Transverse colon (tissue), 4 donors: ENCODE results near the gene DCAF15. TPM values are rescaled to one million over a fixed set of nuclear protein-coding genes. Genes with fewer than 3 reads are reported as not detected.

Source experiments
- DNase-seq: peaks from one replicate; pipeline ENCODE4 v3.0.0-alpha.2; 2019
- H3K27ac ChIP-seq, 4 donors: fragments of 200-600 bp; sonication (generic); 2 replicates each; pipeline ENCODE4 v1.5.1; 2016 to 2018; ENCODE audit warnings: inconsistent platforms in 4 of 4
- H3K27me3 ChIP-seq: fragments of 200-600 bp; sonication (generic); 2 replicates; pipeline ENCODE4 v1.5.1; 2017; ENCODE audit warnings: inconsistent platforms
- H3K36me3 ChIP-seq, 4 donors: fragments of 200-600 bp; sonication (generic); 2 replicates each; pipeline ENCODE4 v1.5.1; 2017 to 2019; ENCODE audit warnings: inconsistent platforms in 4 of 4
- H3K4me1 ChIP-seq, 4 donors: fragments of 200-600 bp; sonication (generic); 2 replicates each; pipeline ENCODE4 v1.5.1; 2017 to 2020; ENCODE audit warnings: inconsistent platforms in 4 of 4
- H3K4me3 ChIP-seq, 4 donors: fragments of 200-600 bp; sonication (generic); 1 replicate in 1 of 4; 2 replicates in 3 of 4; pipeline versions ENCODE4 v1.5.1 to v1.6.1; 2017 to 2019; ENCODE audit warnings: inconsistent platforms in 4 of 4
- H3K9me3 ChIP-seq, 2 donors: fragments of 200-600 bp; sonication (generic); 2 replicates each; pipeline ENCODE4 v1.5.1; 2017 to 2019; ENCODE audit warnings: inconsistent platforms in 2 of 2
- CTCF ChIP-seq, 5 experiments: fragments of 200-600 bp in 3 of 5; fragments of 450-650 bp in 2 of 5; sonication (generic) in 3 of 5; IDR thresholded peaks; 1 replicate in 2 of 5; 2 replicates in 3 of 5; pipeline ENCODE4 v1.5.1; 2016 to 2017; ENCODE audit warnings: antibody characterized with exemption in 5 of 5, inconsistent platforms in 3 of 5, mild to moderate bottlenecking in 2 of 5, moderate library complexity in 1 of 5
- EP300 ChIP-seq: sonication (generic); formaldehyde crosslinking; IDR thresholded peaks from one replicate; pipeline ENCODE4 v1.6.1; 2017; ENCODE audit warnings: antibody characterized with exemption, low read depth
- POLR2A ChIP-seq: fragments of 450-650 bp; IDR thresholded peaks from one replicate; pipeline ENCODE4 v1.6.1; 2016; ENCODE audit warnings: antibody characterized with exemption, mild to moderate bottlenecking, moderate library complexity
- POLR2AphosphoS5 ChIP-seq, 3 donors: sonication (generic); formaldehyde crosslinking; IDR thresholded peaks; one replicate each; pipeline ENCODE4 v1.6.1; 2016; ENCODE audit warnings: antibody characterized with exemption in 3 of 3
- WGBS, 2 donors: methylation state at CpG; one replicate each; pipeline ENCODE4 v1.1.5; 2018; ENCODE audit warnings: low coverage in 1 of 2; 5-methylcytosine and 5-hydroxymethylcytosine counted together
- in situ Hi-C, 4 donors: fragments of 200-750 bp; cut with MboI; loops; one replicate each; pipeline versions ENCODE4 v1.15.0 to v1.15.1; 2017; ENCODE audit warnings: low sequenced_read_pairs in 3 of 4, low pct_ligation_motif_present in 1 of 4, low pct_unique_long_range_greater_than_20kb in 1 of 4
- intact Hi-C: fragments of 100-400 bp; cut with DNase I; formaldehyde crosslinking; loops from one replicate; pipeline ENCODE4 v1.15.1; 2023; ENCODE audit warnings: low total_unique reads
- total RNA-seq, 4 donors: library from RNA; depleted of rRNA; stranded (reverse); fragments of >200 nt; gene quantifications; one replicate each; pipeline ENCODE4 v1.1.0, GENCODE V29; 2016

DCAF15 gene
- total RNA-seq, 4 donors from 2014 or later = 26.2 to 61.7 (median 35.8) TPM

- intact Hi-C loops = no loop called here
- 96% methylated on average over 3 of the region's 3 CpGs for WGBS, 2 donors
- Histone ChIP-seq H3K27ac (no peak overlapping the region), H3K27me3 (no peaks in the 10 kb centered on the region), H3K36me3 (no peaks in the 10 kb centered on the region), H3K4me3 (no peak overlapping the region), H3K9me3 (peaks cover 0 to 4% of the 10 kb centered on the region in 2 donors), H3K4me1 (peaks cover 7 to 28% (median 18%) of the 10 kb centered on the region in 4 donors)
- in situ Hi-C loops = no loop called here
- TF ChIP-seq POLR2AphosphoS5 (IDR thresholded peaks at IDR 0.05) (no peak), CTCF (IDR thresholded peaks at IDR 0.05) (no peak), EP300 (no peak), POLR2A (no peak)
- no peak for DNase-seq
These were observed 46.8 kb downstream of the DCAF15 start for GRCh38 chr19:13999085-13999484.

- no peak for DNase-seq
- Histone ChIP-seq H3K36me3 (no peaks in the 10 kb centered on the region), H3K4me3 (no peak overlapping the region), H3K9me3 (peaks cover 0 to 4% of the 10 kb centered on the region in 2 donors), H3K4me1 (peaks cover 4 to 35% (median 28%) of the 10 kb centered on the region in 4 donors), H3K27ac (no peak overlapping the region), H3K27me3 (no peaks in the 10 kb centered on the region)
- no peak for TF ChIP-seq POLR2A
- no peak for TF ChIP-seq POLR2AphosphoS5 (IDR thresholded peaks at IDR 0.05)
- TF ChIP-seq CTCF (IDR thresholded peaks at IDR 0.05) = no peak
- TF ChIP-seq EP300 = no peak
- intact Hi-C loops = no loop called here
- 86 to 88% methylated on average over 10 to 13 of the region's 13 CpGs for WGBS, 2 donors
- in situ Hi-C loops = no loop called here
These were observed 48.5 kb downstream of the DCAF15 start for GRCh38 chr19:14000691-14001375.

GRCh38 chr19:14002571-14003250 lies 50.4 kb downstream of the DCAF15 start:
- WGBS, 2 donors = 51 to 66% methylated on average over 8 to 12 of the region's 13 CpGs
- H3K36me3 ChIP-seq = no peaks in the 10 kb centered on the region
- intact Hi-C loops (no loop called here), in situ Hi-C loops (no loop called here)
- H3K27me3 ChIP-seq = no peaks in the 10 kb centered on the region
- TF ChIP-seq POLR2A = no peak
- no peak for TF ChIP-seq EP300
- no peak for TF ChIP-seq CTCF (IDR thresholded peaks at IDR 0.05)
- no peak for TF ChIP-seq POLR2AphosphoS5 (IDR thresholded peaks at IDR 0.05)
- peaks cover 4 to 34% (median 29%) of the 10 kb centered on the region in 4 donors for H3K4me1 ChIP-seq
- no peak for DNase-seq
- H3K4me3 ChIP-seq = no peak overlapping the region
- peaks cover 0 to 4% of the 10 kb centered on the region in 2 donors for H3K9me3 ChIP-seq
- H3K27ac ChIP-seq = peak overlapping the region; percentile 100

GRCh38 chr19:14003251-14004055 lies 51.1 kb downstream of the DCAF15 start:
- Histone ChIP-seq H3K9me3 (peaks cover 0 to 4% of the 10 kb centered on the region in 2 donors), H3K27ac (peak overlapping the region; percentile 100), H3K4me3 (no peak overlapping the region), H3K27me3 (no peaks in the 10 kb centered on the region), H3K36me3 (no peaks in the 10 kb centered on the region), H3K4me1 (peaks cover 4 to 34% (median 29%) of the 10 kb centered on the region in 4 donors)
- 55 to 67% methylated on average over 5 to 10 of the region's 10 CpGs for WGBS, 2 donors
- in situ Hi-C loops = no loop called here
- DNase-seq = no peak
- TF ChIP-seq POLR2AphosphoS5 (IDR thresholded peaks at IDR 0.05) (no peak), EP300 (no peak), CTCF (IDR thresholded peaks at IDR 0.05) (no peak)
- intact Hi-C loops = no loop called here
